ENCODE results near the gene SEMA5A. TPM values are rescaled to one million over a fixed set of nuclear protein-coding genes. Genes with fewer than 3 reads are reported as not detected.

SEMA5A gene
- total RNA-seq, 6 experiments from 2014 or later = 54.2 to 69.7 (median 59.9) TPM

GRCh38 chr5:9170026-9170425 lies 375.8 kb downstream of the SEMA5A start:
- Mint-ChIP-seq H3K27me3 (ENCODE audit: insufficient read depth) (no peaks in the 10 kb centered on the region; the same call in none of the 2 replicates), H3K9me3 (peaks cover 16% of the 10 kb centered on the region), H3K36me3 (ENCODE audit: low read depth) (peaks cover 41% of the 10 kb centered on the region), H3K4me3 (no peak overlapping the region), H3K4me1 (ENCODE audit: low read depth) (peaks cover 79% of the 10 kb centered on the region), H3K27ac (no peak overlapping the region)
- no peak for DNase-seq
- TF ChIP-seq CTCF (IDR thresholded peaks at IDR 0.05) = no peak

GRCh38 chr5:9169557-9169902 lies 376.3 kb downstream of the SEMA5A start:
- Mint-ChIP-seq H3K27me3 (ENCODE audit: insufficient read depth) (no peaks in the 10 kb centered on the region; the same call in none of the 2 replicates), H3K9me3 (peaks cover 16% of the 10 kb centered on the region), H3K4me3 (no peak overlapping the region), H3K36me3 (ENCODE audit: low read depth) (peaks cover 37% of the 10 kb centered on the region), H3K4me1 (ENCODE audit: low read depth) (peaks cover 74% of the 10 kb centered on the region), H3K27ac (no peak overlapping the region)
- no peak for TF ChIP-seq CTCF (IDR thresholded peaks at IDR 0.05)
- no peak for DNase-seq

GRCh38 chr5:9168791-9169556 lies 376.9 kb downstream of the SEMA5A start:
- DNase-seq = no peak
- no peak overlapping the region for H3K27ac Mint-ChIP-seq
- peaks cover 34% of the 10 kb centered on the region for H3K36me3 Mint-ChIP-seq (ENCODE audit: low read depth)
- H3K4me1 Mint-ChIP-seq (ENCODE audit: low read depth) = peaks cover 69% of the 10 kb centered on the region
- no peaks in the 10 kb centered on the region; the same call in none of the 2 replicates for H3K27me3 Mint-ChIP-seq (ENCODE audit: insufficient read depth)
- peaks cover 16% of the 10 kb centered on the region for H3K9me3 Mint-ChIP-seq
- H3K4me3 Mint-ChIP-seq = no peak overlapping the region
- no peak for TF ChIP-seq CTCF (IDR thresholded peaks at IDR 0.05)

- H3K4me1 Mint-ChIP-seq (ENCODE audit: low read depth) = peaks cover 44% of the 10 kb centered on the region
- H3K27ac Mint-ChIP-seq = no peak overlapping the region; the same call in 1 of the 2 replicates
- H3K4me3 Mint-ChIP-seq = no peak overlapping the region
- DNase-seq = no peak
- H3K9me3 Mint-ChIP-seq = peaks cover 1% of the 10 kb centered on the region; the same call in 1 of the 2 replicates
- no peaks in the 10 kb centered on the region; the same call in none of the 2 replicates for H3K27me3 Mint-ChIP-seq (ENCODE audit: insufficient read depth)
- H3K36me3 Mint-ChIP-seq (ENCODE audit: low read depth) = peaks cover 15% of the 10 kb centered on the region
- peak; percentile 16; the same call in 1 of the 2 replicates for TF ChIP-seq CTCF (IDR thresholded peaks at IDR 0.05)
Measured at GRCh38 chr5:9166202-9167112, 379.4 kb downstream of the SEMA5A start.

- TF ChIP-seq CTCF (IDR thresholded peaks at IDR 0.05) = no peak
- no peaks in the 10 kb centered on the region for H3K9me3 Mint-ChIP-seq
- H3K27me3 Mint-ChIP-seq (ENCODE audit: insufficient read depth) = no peaks in the 10 kb centered on the region; the same call in none of the 2 replicates
- H3K27ac Mint-ChIP-seq = no peak overlapping the region
- DNase-seq = no peak
- H3K36me3 Mint-ChIP-seq (ENCODE audit: low read depth) = peaks cover 14% of the 10 kb centered on the region
- H3K4me1 Mint-ChIP-seq (ENCODE audit: low read depth) = peaks cover 42% of the 10 kb centered on the region
- H3K4me3 Mint-ChIP-seq = no peak overlapping the region
Measured at GRCh38 chr5:9165546-9165945, 380.3 kb downstream of the SEMA5A start.

All from HFFc6 (cell line).